GM23248 (cell line): ENCODE measurements around the gene IRF9. TPM values are rescaled to one million over a fixed set of nuclear protein-coding genes. Genes with fewer than 3 reads are reported as not detected.

Source experiments
- DNase-seq: peaks from one replicate; pipeline ENCODE4 v3.0.0-alpha.2; 2015
- H2AFZ ChIP-seq: fragments of 200-600 bp; sonication (generic); 2 replicates; pipeline ENCODE4 v1.6.1; 2016; ENCODE audit warnings: antibody characterized with exemption
- H3F3A ChIP-seq: fragments of 200-600 bp; sonication (generic); 2 replicates; pipeline ENCODE4 v1.6.1; 2016; ENCODE audit warnings: mild to moderate bottlenecking, antibody characterized with exemption, mixed run types; ENCODE audit not compliant: insufficient read depth
- H3K27ac ChIP-seq: fragments of 200-600 bp; sonication (generic); 2 replicates; pipeline ENCODE4 v1.5.1; 2016; ENCODE audit warnings: mild to moderate bottlenecking
- H3K27me3 ChIP-seq: fragments of 200-600 bp; sonication (generic); replicated peaks from 2 replicates; pipeline ENCODE4 v1.6.1; 2016; ENCODE audit warnings: mild to moderate bottlenecking; ENCODE audit not compliant: insufficient read depth
- H3K36me3 ChIP-seq: fragments of 200-600 bp; sonication (generic); 2 replicates; pipeline ENCODE4 v1.6.1; 2016; ENCODE audit warnings: low read depth, mild to moderate bottlenecking
- H3K4me1 ChIP-seq: fragments of 200-600 bp; sonication (generic); 2 replicates; pipeline ENCODE4 v1.6.1; 2016; ENCODE audit warnings: mild to moderate bottlenecking; ENCODE audit not compliant: insufficient read depth
- H3K4me2 ChIP-seq: fragments of 200-600 bp; sonication (generic); one replicate; pipeline ENCODE4 v1.6.1; 2016; ENCODE audit warnings: mild to moderate bottlenecking; ENCODE audit not compliant: unreplicated experiment
- H3K4me3 ChIP-seq: fragments of 200-600 bp; sonication (generic); 2 replicates; pipeline ENCODE4 v1.5.1; 2016; ENCODE audit warnings: mild to moderate bottlenecking
- H3K79me2 ChIP-seq: fragments of 200-600 bp; sonication (generic); 2 replicates; pipeline ENCODE4 v1.6.1; 2016; ENCODE audit warnings: mild to moderate bottlenecking; ENCODE audit not compliant: insufficient read depth
- H3K9ac ChIP-seq: fragments of 200-600 bp; sonication (generic); 2 replicates; pipeline ENCODE4 v1.6.1; 2016; ENCODE audit warnings: mild to moderate bottlenecking
- H3K9me2 ChIP-seq: fragments of 200-600 bp; sonication (generic); 2 replicates; pipeline ENCODE4 v1.6.1; 2016; ENCODE audit warnings: mixed run types, mild to moderate bottlenecking, moderate library complexity; ENCODE audit not compliant: insufficient read depth
- H3K9me3 ChIP-seq: fragments of 200-600 bp; sonication (generic); one replicate; pipeline ENCODE4 v1.6.1; 2017; ENCODE audit warnings: low read depth
- H4K20me1 ChIP-seq: fragments of 200-600 bp; sonication (generic); 2 replicates; pipeline ENCODE4 v1.6.0; 2016; ENCODE audit not compliant: insufficient read depth
- EZH2 ChIP-seq: fragments of 200-600 bp; sonication (generic); IDR thresholded peaks from 2 replicates; pipeline ENCODE4 v1.6.1; 2018; ENCODE audit warnings: antibody characterized with exemption, mild to moderate bottlenecking; ENCODE audit not compliant: insufficient read depth, poor library complexity, severe bottlenecking
- EZH2phosphoT487 ChIP-seq: fragments of 200-600 bp; sonication (generic); IDR thresholded peaks from 2 replicates; pipeline ENCODE4 v1.6.1; 2018; ENCODE audit warnings: antibody characterized with exemption, moderate library complexity, mild to moderate bottlenecking, low read depth; ENCODE audit not compliant: insufficient read depth
- WGBS, 2 experiments: methylation state at CpG; one replicate each; pipeline ENCODE4 v1.1.6; 2015 to 2017; ENCODE audit warnings: low lambda C conversion rate in 2 of 2, low coverage in 1 of 2; ENCODE audit errors: missing lambda C conversion rate in 2 of 2; 5-methylcytosine and 5-hydroxymethylcytosine counted together
- in situ Hi-C: fragments of 300-500 bp; cut with MboI; formaldehyde crosslinking; loops from 2 replicates; pipeline ENCODE4 v1.15.0; 2020
- polyA plus RNA-seq: library from polyadenylated mRNA; unstranded; fragments of >200 nt; fragmentation: Nextera tagmentation; extraction: Ambion mirVana; gene quantifications from 2 replicates; pipeline ENCODE4 v1.2.1, GENCODE V29; 2016
- total RNA-seq: library from RNA; depleted of rRNA; stranded (reverse); fragments of >200 nt; shearing (Covaris generic); gene quantifications from 2 replicates; pipeline ENCODE4 v1.2.3, GENCODE V29; 2014

The IRF9 gene
- total and polyA plus RNA-seq, 2 experiments from 2014 or later = 56.7 to 87.1 TPM

DNA sequence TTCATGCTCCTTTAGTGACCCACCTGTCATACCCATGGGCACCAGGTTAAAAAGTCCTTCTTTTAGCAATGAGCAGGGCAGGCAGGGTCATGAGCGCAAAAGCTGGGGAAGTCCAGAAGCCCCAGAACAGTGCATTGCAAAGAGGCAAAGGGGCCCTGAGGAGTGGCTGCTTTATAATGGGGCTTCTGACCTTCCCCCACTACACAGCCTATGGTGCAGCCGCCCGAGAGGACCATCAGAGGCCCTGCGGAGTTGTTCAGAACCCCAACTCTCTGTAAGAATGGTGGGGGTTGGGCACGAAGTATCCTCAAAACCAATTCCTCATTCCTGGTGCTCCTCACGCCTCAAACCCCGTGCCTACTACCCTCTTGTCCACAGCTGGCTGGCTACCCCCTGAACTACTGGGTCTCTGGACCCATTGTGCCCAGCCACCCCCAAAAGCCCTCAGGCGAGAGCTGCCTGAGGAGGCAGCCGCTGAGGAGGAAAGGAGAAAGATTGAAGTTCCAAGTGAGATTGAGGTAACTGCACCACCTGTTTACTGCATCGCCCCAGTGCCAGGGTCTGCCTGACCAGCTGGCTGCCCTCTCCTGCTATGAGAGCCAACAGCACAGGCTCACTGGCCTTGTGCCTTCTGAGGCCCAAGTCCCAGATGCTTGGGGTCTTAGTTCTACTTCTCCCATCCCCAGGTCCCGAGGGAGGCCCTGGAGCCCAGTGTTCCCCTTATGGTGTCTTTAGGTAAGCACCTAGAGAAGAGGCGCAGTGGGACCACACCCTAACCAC, 17.5 kb downstream of the IRF9 start:
- Histone ChIP-seq H3K4me3 (no peak overlapping the region), H3K27me3 (no peaks in the 10 kb centered on the region), H3K4me1 (peaks cover 9% of the 10 kb centered on the region; the same call in 1 of the 2 replicates), H3K9me2 (no peaks in the 10 kb centered on the region), H3K9ac (no peak overlapping the region), H4K20me1 (no peaks in the 10 kb centered on the region), H2AFZ (no peak overlapping the region), H3K9me3 (no peaks in the 10 kb centered on the region), H3K27ac (no peak overlapping the region), H3K79me2 (no peaks in the 10 kb centered on the region), H3K36me3 (peaks cover 28% of the 10 kb centered on the region; the same call in 1 of the 2 replicates), H3K4me2 (no peak overlapping the region), H3F3A (peaks cover 22% of the 10 kb centered on the region)
- no peak for DNase-seq
- no peak for TF ChIP-seq EZH2
- no peak for TF ChIP-seq EZH2phosphoT487
- WGBS, 2 experiments = 93% methylated on average over 12 of the region's 12 CpGs
- in situ Hi-C loops = no loop called here

DNA sequence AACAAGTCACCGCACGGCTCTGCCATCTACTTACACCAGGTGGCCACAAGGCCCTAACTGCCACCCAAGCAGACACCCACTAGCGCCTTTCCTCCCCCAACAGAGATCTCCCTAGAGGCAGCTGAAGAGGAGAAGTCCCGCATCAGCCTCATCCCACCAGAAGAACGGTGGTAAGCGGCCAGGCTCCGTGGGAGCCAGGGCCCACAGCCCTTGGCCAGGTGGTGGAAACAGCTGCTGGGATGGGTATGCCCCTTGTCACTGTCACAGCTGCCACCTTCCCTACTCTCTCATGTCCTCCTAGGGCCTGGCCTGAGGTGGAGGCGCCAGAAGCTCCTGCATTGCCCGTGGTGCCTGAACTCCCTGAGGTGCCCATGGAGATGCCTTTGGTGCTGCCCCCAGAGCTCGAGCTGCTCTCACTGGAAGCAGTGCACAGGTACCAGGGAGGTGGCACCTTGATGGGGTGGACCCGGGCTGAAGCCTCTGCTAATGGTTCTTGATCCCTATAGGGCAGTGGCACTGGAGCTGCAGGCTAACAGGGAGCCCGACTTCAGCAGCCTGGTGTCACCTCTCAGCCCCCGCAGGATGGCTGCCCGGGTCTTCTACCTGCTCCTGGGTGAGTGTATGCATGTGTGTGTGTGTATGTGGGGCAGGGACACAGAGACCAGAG, 18.4 kb downstream of the IRF9 start:
- Histone ChIP-seq H4K20me1 (no peaks in the 10 kb centered on the region), H3F3A (peaks cover 22% of the 10 kb centered on the region), H3K4me1 (peaks cover 9% of the 10 kb centered on the region; the same call in 1 of the 2 replicates), H3K27me3 (no peaks in the 10 kb centered on the region), H3K9me3 (no peaks in the 10 kb centered on the region), H3K9me2 (no peaks in the 10 kb centered on the region), H3K4me2 (peak overlapping the region; percentile 21), H3K4me3 (no peak overlapping the region), H3K79me2 (no peaks in the 10 kb centered on the region), H3K27ac (peak overlapping the region; percentile 86), H2AFZ (no peak overlapping the region), H3K36me3 (peaks cover 28% of the 10 kb centered on the region; the same call in 1 of the 2 replicates), H3K9ac (peak overlapping the region; percentile 68)
- in situ Hi-C loops = no loop called here
- DNase-seq = no peak
- 83 to 87% methylated on average over 12 to 14 of the region's 14 CpGs for WGBS, 2 experiments
- TF ChIP-seq EZH2 (no peak), EZH2phosphoT487 (no peak)

DNA sequence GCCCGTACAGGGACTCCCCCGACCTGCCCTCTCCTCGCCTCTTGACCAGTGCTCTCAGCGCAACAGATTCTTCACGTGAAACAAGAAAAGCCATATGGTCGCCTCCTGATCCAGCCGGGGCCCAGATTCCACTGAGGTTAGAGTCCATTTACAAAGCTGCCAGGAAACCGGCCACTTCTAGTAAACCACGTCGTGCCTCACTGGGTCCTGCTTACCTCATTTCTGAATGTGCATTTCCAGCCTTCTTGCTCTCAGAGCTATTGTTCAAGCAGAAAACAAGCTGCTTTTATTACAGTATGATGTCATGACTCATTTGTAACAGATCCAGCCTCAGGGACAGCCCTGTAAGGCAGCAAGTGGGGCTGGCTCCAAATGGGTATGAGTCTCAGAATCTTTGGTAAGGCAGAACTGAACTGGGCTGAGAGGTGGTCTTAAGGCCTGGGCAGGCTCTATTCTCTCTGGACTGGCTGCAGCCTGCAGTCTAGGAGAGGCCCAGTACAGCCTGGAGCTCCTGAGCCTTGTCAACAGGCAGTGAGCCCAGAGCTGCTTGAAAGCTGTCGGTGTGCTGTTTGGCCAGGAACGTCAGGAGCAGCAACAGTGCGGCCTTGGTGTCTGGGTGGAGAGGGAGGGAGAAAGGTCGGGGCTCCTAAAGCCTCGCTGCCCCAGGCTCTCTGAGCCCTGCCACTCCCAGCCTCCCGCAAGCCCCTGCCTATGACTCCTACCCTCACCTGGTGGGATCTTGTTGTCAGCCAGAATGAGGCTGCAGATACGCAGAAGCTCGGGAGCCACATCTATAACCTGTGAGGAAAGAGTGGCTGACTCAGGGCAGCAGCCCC, 19.1 kb downstream of the IRF9 start:
- Histone ChIP-seq H3K9ac (peak overlapping the region; percentile 68), H3F3A (peaks cover 22% of the 10 kb centered on the region), H3K4me1 (peaks cover 9% of the 10 kb centered on the region; the same call in 1 of the 2 replicates), H3K4me3 (no peak overlapping the region), H2AFZ (no peak overlapping the region), H3K27ac (peak overlapping the region; percentile 86), H3K4me2 (peak overlapping the region; percentile 21), H3K9me3 (no peaks in the 10 kb centered on the region), H3K9me2 (no peaks in the 10 kb centered on the region), H3K36me3 (peaks cover 28% of the 10 kb centered on the region; the same call in 1 of the 2 replicates), H3K79me2 (no peaks in the 10 kb centered on the region), H4K20me1 (no peaks in the 10 kb centered on the region), H3K27me3 (no peaks in the 10 kb centered on the region)
- no peak for TF ChIP-seq EZH2
- no peak for TF ChIP-seq EZH2phosphoT487
- 51 to 56% methylated on average over 17 to 18 of the region's 18 CpGs for WGBS, 2 experiments
- in situ Hi-C loops = no loop called here
- DNase-seq = peak; percentile 92
